ENCODE measurements around the gene FCSK. TPM values are rescaled to one million over a fixed set of nuclear protein-coding genes. Genes with fewer than 3 reads are reported as not detected.
"Not testable (repeated sequence)": the region's sequence is repeated elsewhere in the genome, so short reads cannot be mapped to it uniquely, and the experiment has no call there.

Gene FCSK
- 6.4 and 17.4 TPM in 2 replicates for total RNA-seq (2014; rRNA removed; shearing (Covaris generic); ENCODE audit: low replicate concordance)

GRCh38 chr16:70454222-70455034 lies at the start of gene FCSK:
Gene FCSK (plus strand): TSS chr16:70454595. CDS start chr16:70463191, 8,596 bp downstream.
- Histone ChIP-seq H3K9ac (ENCODE audit: low read length) (peak within 1 kb of the TSS; percentile 93), H3K4me1 (ENCODE audit: low read length) (peaks cover 19% of the 10 kb centered on the region), H3K27ac (ENCODE audit: low read length) (peak within 1 kb of the TSS; percentile 78), H3K27me3 (ENCODE audit: low read length) (no peaks in the 10 kb centered on the region), H2AFZ (ENCODE audit: low read length) (peak within 1 kb of the TSS; percentile 98), H3K4me3 (ENCODE audit: low read length) (peak within 1 kb of the TSS; percentile 82), H3K79me2 (ENCODE audit: low read length) (peaks cover 15% of the 10 kb centered on the region), H3K9me2 (replicated peaks; ENCODE audit: insufficient read depth, low read length) (no peaks in the 10 kb centered on the region), H3K9me3 (ENCODE audit: low read length) (no peaks in the 10 kb centered on the region), H3K36me3 (ENCODE audit: insufficient read depth, low read length) (no peaks in the 10 kb centered on the region), H3K4me2 (ENCODE audit: low read depth, low read length, poor library complexity, severe bottlenecking) (peak within 1 kb of the TSS; percentile 73), H4K20me1 (ENCODE audit: insufficient read depth, low read depth, low read length) (no peaks in the 10 kb centered on the region)
- peak; percentile 90 for DNase-seq

DNA sequence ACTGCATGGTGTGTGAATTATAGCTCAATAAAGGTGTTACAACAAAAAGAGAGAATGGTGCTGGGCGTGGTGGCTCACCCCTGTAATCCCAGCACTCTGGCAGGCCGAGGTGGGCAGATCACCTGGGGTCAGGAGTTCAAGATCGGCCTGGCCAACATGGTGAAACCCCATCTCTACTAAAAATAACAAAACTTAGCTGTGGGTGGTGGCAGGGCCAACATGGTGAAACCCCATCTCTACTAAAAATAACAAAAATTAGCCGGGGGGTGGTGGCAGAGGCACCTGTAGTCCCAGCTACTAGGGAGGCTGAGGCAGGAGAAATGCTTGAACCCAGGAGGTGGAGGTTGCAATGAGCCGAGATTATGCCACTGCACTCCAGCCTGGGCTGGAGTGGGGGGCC lies 48.3 kb upstream of the FCSK start:
- Histone ChIP-seq H3K79me2 (ENCODE audit: low read length) (peaks cover 74% of the 10 kb centered on the region), H3K27ac (ENCODE audit: low read length) (peak overlapping the region; percentile 96), H3K4me1 (ENCODE audit: low read length) (peaks cover 59% of the 10 kb centered on the region), H3K36me3 (ENCODE audit: insufficient read depth, low read length) (peaks cover 10% of the 10 kb centered on the region; the same call in 1 of the 2 replicates)
- H3K4me3 ChIP-seq (ENCODE audit: low read length); H3K9me2 ChIP-seq (replicated peaks; ENCODE audit: insufficient read depth, low read length); H3K9me3 ChIP-seq (ENCODE audit: low read length); H2AFZ ChIP-seq (ENCODE audit: low read length); H3K9ac ChIP-seq (ENCODE audit: low read length); H3K27me3 ChIP-seq (ENCODE audit: low read length); H3K4me2 ChIP-seq (ENCODE audit: low read depth, low read length, poor library complexity, severe bottlenecking); H4K20me1 ChIP-seq (ENCODE audit: insufficient read depth, low read depth, low read length); DNase-seq: not testable (repeated sequence)

DNA sequence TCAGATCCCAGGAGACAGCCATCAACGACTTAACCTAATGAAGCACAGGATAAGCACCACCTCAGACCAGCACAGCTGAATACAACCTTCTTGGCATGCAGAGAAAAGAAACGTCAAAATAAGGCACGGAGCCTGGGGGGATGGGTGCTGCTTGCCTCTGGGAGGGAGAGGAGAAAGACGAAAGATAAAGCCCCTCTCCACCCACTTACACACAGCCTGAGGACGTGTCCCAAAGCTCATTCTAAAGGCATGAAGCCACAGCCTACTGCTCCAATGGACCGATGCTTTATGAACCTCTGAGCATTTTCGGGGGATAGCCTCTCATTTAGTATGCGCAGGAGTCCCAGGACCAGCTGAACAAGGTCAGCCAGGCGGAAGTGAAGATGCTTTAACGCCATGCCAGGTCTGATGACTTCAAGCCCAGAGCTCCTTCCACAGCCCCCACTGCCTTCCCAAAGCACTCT lies 46.6 kb upstream of the FCSK start:
- peak overlapping the region; percentile 69 for H3K9ac ChIP-seq (ENCODE audit: low read length)
- H3K79me2 ChIP-seq (ENCODE audit: low read length): peaks cover 71% of the 10 kb centered on the region
- peaks cover 10% of the 10 kb centered on the region; the same call in 1 of the 2 replicates for H3K36me3 ChIP-seq (ENCODE audit: insufficient read depth, low read length)
- peak; percentile 75 for DNase-seq
- H3K4me1 ChIP-seq (ENCODE audit: low read length): peaks cover 59% of the 10 kb centered on the region
- H3K4me2 ChIP-seq (ENCODE audit: low read depth, low read length, poor library complexity, severe bottlenecking): peak overlapping the region; percentile 68
- H3K27me3 ChIP-seq (ENCODE audit: low read length): no peaks in the 10 kb centered on the region
- no peaks in the 10 kb centered on the region for H3K9me3 ChIP-seq (ENCODE audit: low read length)
- H3K4me3 ChIP-seq (ENCODE audit: low read length): peak overlapping the region; percentile 53
- no peaks in the 10 kb centered on the region for H4K20me1 ChIP-seq (ENCODE audit: insufficient read depth, low read depth, low read length)
- H3K27ac ChIP-seq (ENCODE audit: low read length): peak overlapping the region; percentile 96
- H2AFZ ChIP-seq (ENCODE audit: low read length): no peak overlapping the region
- H3K9me2 ChIP-seq (replicated peaks; ENCODE audit: insufficient read depth, low read length): no peaks in the 10 kb centered on the region

GRCh38 chr16:70410734-70411133 lies 43.7 kb upstream of the FCSK start:
- H3K27me3 ChIP-seq (ENCODE audit: low read length): no peaks in the 10 kb centered on the region
- H3K4me1 ChIP-seq (ENCODE audit: low read length): peaks cover 35% of the 10 kb centered on the region
- peaks cover 72% of the 10 kb centered on the region for H3K79me2 ChIP-seq (ENCODE audit: low read length)
- no peaks in the 10 kb centered on the region for H4K20me1 ChIP-seq (ENCODE audit: insufficient read depth, low read depth, low read length)
- no peak for DNase-seq
- no peak overlapping the region for H2AFZ ChIP-seq (ENCODE audit: low read length)
- peaks cover 10% of the 10 kb centered on the region; the same call in 1 of the 2 replicates for H3K36me3 ChIP-seq (ENCODE audit: insufficient read depth, low read length)
- 0 out of 2 replicates have a peak overlapping the region, but pooled peaks have one; percentile 45 for H3K27ac ChIP-seq (ENCODE audit: low read length)
- H3K4me2 ChIP-seq (ENCODE audit: low read depth, low read length, poor library complexity, severe bottlenecking): no peak overlapping the region
- H3K9me3 ChIP-seq (ENCODE audit: low read length): no peaks in the 10 kb centered on the region
- no peaks in the 10 kb centered on the region for H3K9me2 ChIP-seq (replicated peaks; ENCODE audit: insufficient read depth, low read length)
- H3K4me3 ChIP-seq (ENCODE audit: low read length): no peak overlapping the region
- no peak overlapping the region for H3K9ac ChIP-seq (ENCODE audit: low read length)

DNA sequence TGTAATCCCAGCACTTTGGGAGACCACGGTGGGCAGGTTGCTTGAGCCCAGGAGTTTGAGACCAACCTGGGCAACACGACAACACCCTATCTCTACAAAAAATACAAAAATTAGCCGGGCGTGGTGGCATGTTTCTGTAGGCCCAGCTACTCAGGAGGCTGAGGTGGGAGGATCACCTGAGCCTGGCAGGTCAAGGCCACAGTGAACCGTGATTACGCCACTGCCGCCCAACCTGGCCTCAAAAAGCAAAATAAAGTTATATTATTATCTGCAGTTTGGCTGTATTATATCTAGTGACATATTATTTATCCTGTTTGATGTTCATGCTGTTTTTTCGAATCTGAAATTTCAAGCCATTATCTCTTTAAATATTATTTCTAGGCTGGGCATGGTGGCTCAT lies 42.0 kb upstream of the FCSK start:
- no peak for DNase-seq
- Histone ChIP-seq H3K9ac (ENCODE audit: low read length) (no peak overlapping the region), H3K9me3 (ENCODE audit: low read length) (no peaks in the 10 kb centered on the region), H4K20me1 (ENCODE audit: insufficient read depth, low read depth, low read length) (no peaks in the 10 kb centered on the region), H3K4me3 (ENCODE audit: low read length) (no peak overlapping the region), H3K9me2 (replicated peaks; ENCODE audit: insufficient read depth, low read length) (no peaks in the 10 kb centered on the region), H3K4me2 (ENCODE audit: low read depth, low read length, poor library complexity, severe bottlenecking) (no peak overlapping the region), H3K4me1 (ENCODE audit: low read length) (peaks cover 38% of the 10 kb centered on the region), H3K79me2 (ENCODE audit: low read length) (peaks cover 72% of the 10 kb centered on the region), H3K27ac (ENCODE audit: low read length) (no peak overlapping the region), H3K27me3 (ENCODE audit: low read length) (no peaks in the 10 kb centered on the region), H3K36me3 (ENCODE audit: insufficient read depth, low read length) (no peaks in the 10 kb centered on the region), H2AFZ (ENCODE audit: low read length) (no peak overlapping the region)

GRCh38 chr16:70413572-70413971 lies 40.8 kb upstream of the FCSK start:
- not testable (repeated sequence) for DNase-seq; H3K27me3 ChIP-seq (ENCODE audit: low read length); H3K36me3 ChIP-seq (ENCODE audit: insufficient read depth, low read length); H3K9me2 ChIP-seq (replicated peaks; ENCODE audit: insufficient read depth, low read length); H2AFZ ChIP-seq (ENCODE audit: low read length); H4K20me1 ChIP-seq (ENCODE audit: insufficient read depth, low read depth, low read length); H3K27ac ChIP-seq (ENCODE audit: low read length); H3K4me3 ChIP-seq (ENCODE audit: low read length); H3K9ac ChIP-seq (ENCODE audit: low read length); H3K9me3 ChIP-seq (ENCODE audit: low read length); H3K4me2 ChIP-seq (ENCODE audit: low read depth, low read length, poor library complexity, severe bottlenecking)
- H3K4me1 ChIP-seq (ENCODE audit: low read length): peaks cover 38% of the 10 kb centered on the region
- peaks cover 72% of the 10 kb centered on the region for H3K79me2 ChIP-seq (ENCODE audit: low read length)

- H3K4me3 ChIP-seq (ENCODE audit: low read length): no peak overlapping the region
- no peaks in the 10 kb centered on the region for H3K36me3 ChIP-seq (ENCODE audit: insufficient read depth, low read length)
- H3K4me1 ChIP-seq (ENCODE audit: low read length): peaks cover 58% of the 10 kb centered on the region
- H3K9me3 ChIP-seq (ENCODE audit: low read length): no peaks in the 10 kb centered on the region
- no peak overlapping the region for H2AFZ ChIP-seq (ENCODE audit: low read length)
- H4K20me1 ChIP-seq (ENCODE audit: insufficient read depth, low read depth, low read length): peaks cover 7% of the 10 kb centered on the region; the same call in 1 of the 2 replicates
- H3K9ac ChIP-seq (ENCODE audit: low read length): peak overlapping the region; percentile 15; the same call in 1 of the 2 replicates
- H3K79me2 ChIP-seq (ENCODE audit: low read length): peaks cover 82% of the 10 kb centered on the region
- H3K27ac ChIP-seq (ENCODE audit: low read length): peak overlapping the region; percentile 71
- no peaks in the 10 kb centered on the region for H3K27me3 ChIP-seq (ENCODE audit: low read length)
- no peak for DNase-seq
- H3K9me2 ChIP-seq (replicated peaks; ENCODE audit: insufficient read depth, low read length): no peaks in the 10 kb centered on the region
- H3K4me2 ChIP-seq (ENCODE audit: low read depth, low read length, poor library complexity, severe bottlenecking): no peak overlapping the region
Observed at GRCh38 chr16:70416748-70417616, 37.4 kb upstream of the FCSK start.

GRCh38 chr16:70417661-70418060 lies 36.7 kb upstream of the FCSK start:
- H3K79me2 ChIP-seq (ENCODE audit: low read length): peaks cover 85% of the 10 kb centered on the region
- no peaks in the 10 kb centered on the region for H3K9me3 ChIP-seq (ENCODE audit: low read length)
- peaks cover 59% of the 10 kb centered on the region for H3K4me1 ChIP-seq (ENCODE audit: low read length)
- no peak overlapping the region for H3K4me3 ChIP-seq (ENCODE audit: low read length)
- no peak overlapping the region for H2AFZ ChIP-seq (ENCODE audit: low read length)
- no peaks in the 10 kb centered on the region for H3K27me3 ChIP-seq (ENCODE audit: low read length)
- peak overlapping the region; percentile 15; the same call in 1 of the 2 replicates for H3K9ac ChIP-seq (ENCODE audit: low read length)
- H3K9me2 ChIP-seq (replicated peaks; ENCODE audit: insufficient read depth, low read length): no peaks in the 10 kb centered on the region
- H3K4me2 ChIP-seq (ENCODE audit: low read depth, low read length, poor library complexity, severe bottlenecking): no peak overlapping the region
- DNase-seq: no peak
- peaks cover 7% of the 10 kb centered on the region; the same call in 1 of the 2 replicates for H4K20me1 ChIP-seq (ENCODE audit: insufficient read depth, low read depth, low read length)
- no peaks in the 10 kb centered on the region for H3K36me3 ChIP-seq (ENCODE audit: insufficient read depth, low read length)
- H3K27ac ChIP-seq (ENCODE audit: low read length): peak overlapping the region; percentile 71

Measured in Karpas-422 (cell line).